Measurements from ENCODE around the gene MOCS1.

GRCh38 chr6:39978240-39978639, 44.0 kb upstream of the MOCS1 start:
- TF ChIP-seq, protein P1, sequence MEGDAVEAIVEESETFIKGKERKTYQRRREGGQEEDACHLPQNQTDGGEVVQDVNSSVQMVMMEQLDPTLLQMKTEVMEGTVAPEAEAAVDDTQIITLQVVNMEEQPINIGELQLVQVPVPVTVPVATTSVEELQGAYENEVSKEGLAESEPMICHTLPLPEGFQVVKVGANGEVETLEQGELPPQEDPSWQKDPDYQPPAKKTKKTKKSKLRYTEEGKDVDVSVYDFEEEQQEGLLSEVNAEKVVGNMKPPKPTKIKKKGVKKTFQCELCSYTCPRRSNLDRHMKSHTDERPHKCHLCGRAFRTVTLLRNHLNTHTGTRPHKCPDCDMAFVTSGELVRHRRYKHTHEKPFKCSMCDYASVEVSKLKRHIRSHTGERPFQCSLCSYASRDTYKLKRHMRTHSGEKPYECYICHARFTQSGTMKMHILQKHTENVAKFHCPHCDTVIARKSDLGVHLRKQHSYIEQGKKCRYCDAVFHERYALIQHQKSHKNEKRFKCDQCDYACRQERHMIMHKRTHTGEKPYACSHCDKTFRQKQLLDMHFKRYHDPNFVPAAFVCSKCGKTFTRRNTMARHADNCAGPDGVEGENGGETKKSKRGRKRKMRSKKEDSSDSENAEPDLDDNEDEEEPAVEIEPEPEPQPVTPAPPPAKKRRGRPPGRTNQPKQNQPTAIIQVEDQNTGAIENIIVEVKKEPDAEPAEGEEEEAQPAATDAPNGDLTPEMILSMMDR (conservative IDR thresholded peaks at IDR 0.05; ENCODE audit: low read depth in 2 of 2): no peak
- no peak for TF ChIP-seq POLR2AphosphoS5 (IDR thresholded peaks at IDR 0.05; ENCODE audit: low read depth)
- no peak for TF ChIP-seq EZH2phosphoT487 (IDR thresholded peaks at IDR 0.05; ENCODE audit: unreplicated experiment)
- TF ChIP-seq EZH2 (IDR thresholded peaks at IDR 0.05; ENCODE audit: low read depth, unreplicated experiment): no peak
- no peak for TF ChIP-seq ETS1 (IDR thresholded peaks at IDR 0.05)
- no peak for TF ChIP-seq ZNF462 (CRISPR knock-in tag; IDR thresholded peaks at IDR 0.05)
- TF ChIP-seq, protein P2, sequence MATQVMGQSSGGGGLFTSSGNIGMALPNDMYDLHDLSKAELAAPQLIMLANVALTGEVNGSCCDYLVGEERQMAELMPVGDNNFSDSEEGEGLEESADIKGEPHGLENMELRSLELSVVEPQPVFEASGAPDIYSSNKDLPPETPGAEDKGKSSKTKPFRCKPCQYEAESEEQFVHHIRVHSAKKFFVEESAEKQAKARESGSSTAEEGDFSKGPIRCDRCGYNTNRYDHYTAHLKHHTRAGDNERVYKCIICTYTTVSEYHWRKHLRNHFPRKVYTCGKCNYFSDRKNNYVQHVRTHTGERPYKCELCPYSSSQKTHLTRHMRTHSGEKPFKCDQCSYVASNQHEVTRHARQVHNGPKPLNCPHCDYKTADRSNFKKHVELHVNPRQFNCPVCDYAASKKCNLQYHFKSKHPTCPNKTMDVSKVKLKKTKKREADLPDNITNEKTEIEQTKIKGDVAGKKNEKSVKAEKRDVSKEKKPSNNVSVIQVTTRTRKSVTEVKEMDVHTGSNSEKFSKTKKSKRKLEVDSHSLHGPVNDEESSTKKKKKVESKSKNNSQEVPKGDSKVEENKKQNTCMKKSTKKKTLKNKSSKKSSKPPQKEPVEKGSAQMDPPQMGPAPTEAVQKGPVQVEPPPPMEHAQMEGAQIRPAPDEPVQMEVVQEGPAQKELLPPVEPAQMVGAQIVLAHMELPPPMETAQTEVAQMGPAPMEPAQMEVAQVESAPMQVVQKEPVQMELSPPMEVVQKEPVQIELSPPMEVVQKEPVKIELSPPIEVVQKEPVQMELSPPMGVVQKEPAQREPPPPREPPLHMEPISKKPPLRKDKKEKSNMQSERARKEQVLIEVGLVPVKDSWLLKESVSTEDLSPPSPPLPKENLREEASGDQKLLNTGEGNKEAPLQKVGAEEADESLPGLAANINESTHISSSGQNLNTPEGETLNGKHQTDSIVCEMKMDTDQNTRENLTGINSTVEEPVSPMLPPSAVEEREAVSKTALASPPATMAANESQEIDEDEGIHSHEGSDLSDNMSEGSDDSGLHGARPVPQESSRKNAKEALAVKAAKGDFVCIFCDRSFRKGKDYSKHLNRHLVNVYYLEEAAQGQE (IDR thresholded peaks at IDR 0.05; ENCODE audit: unreplicated experiment): no peak
